Duodenal mucosa (tissue), 2 donors: ENCODE results near the gene ANP32A.
A peak's percentile ranks its signal among the peaks of the same experiment; 100 is the strongest.

ENCODE experiments used
- H3K27ac ChIP-seq: one replicate; pipeline ENCODE4 v1.7.0; 2013; ENCODE audit warnings: low read depth, low read length
- H3K27me3 ChIP-seq, 2 donors: one replicate each; pipeline ENCODE4 v1.7.0; 2013; ENCODE audit warnings: low read length in 2 of 2, control low read depth in 1 of 2; ENCODE audit not compliant: insufficient read depth in 2 of 2, control insufficient read depth in 1 of 2
- H3K36me3 ChIP-seq, 2 donors: one replicate each; pipeline ENCODE4 v1.7.0; 2013; ENCODE audit warnings: low read length in 2 of 2, control low read depth in 1 of 2; ENCODE audit not compliant: insufficient read depth in 2 of 2, control insufficient read depth in 1 of 2
- H3K4me1 ChIP-seq, 2 donors: one replicate each; pipeline ENCODE4 v1.7.0; 2013; ENCODE audit warnings: low read length in 2 of 2, control low read depth in 1 of 2; ENCODE audit not compliant: insufficient read depth in 2 of 2, control insufficient read depth in 1 of 2
- H3K4me3 ChIP-seq, 2 donors: one replicate each; pipeline ENCODE4 v1.7.0; 2013; ENCODE audit warnings: low read length in 2 of 2, low read depth in 1 of 2
- H3K9ac ChIP-seq, 2 donors: one replicate each; pipeline ENCODE4 v1.7.0; 2013; ENCODE audit warnings: low read length in 2 of 2, low read depth in 1 of 2
- H3K9me3 ChIP-seq, 2 donors: one replicate each; pipeline ENCODE4 v1.7.0; 2013; ENCODE audit warnings: low read length in 2 of 2, control low read depth in 1 of 2; ENCODE audit not compliant: control insufficient read depth in 1 of 2

Gene ANP32A

GRCh38 chr15:68812597-68813431 is 7.9 kb downstream of the ANP32A start:
- Histone ChIP-seq H3K27ac (no peak overlapping the region), H3K4me1 (peaks cover 25 to 27% of the 10 kb centered on the region in 2 donors), H3K4me3 (no peak overlapping the region), H3K9ac (peak overlapping the region in 1 of 2 donors; percentile 1), H3K27me3 (no peaks in the 10 kb centered on the region), H3K9me3 (no peaks in the 10 kb centered on the region), H3K36me3 (no peaks in the 10 kb centered on the region)

GRCh38 chr15:68812069-68812468 is 8.6 kb downstream of the ANP32A start:
- H3K27me3 ChIP-seq: no peaks in the 10 kb centered on the region
- no peak overlapping the region for H3K9ac ChIP-seq
- H3K36me3 ChIP-seq: peaks cover 0 to under 1% of the 10 kb centered on the region in 2 donors
- no peaks in the 10 kb centered on the region for H3K9me3 ChIP-seq
- no peak overlapping the region for H3K4me3 ChIP-seq
- no peak overlapping the region for H3K27ac ChIP-seq
- H3K4me1 ChIP-seq: peaks cover 25 to 26% of the 10 kb centered on the region in 2 donors

GRCh38 chr15:68809517-68809916 is 11.2 kb downstream of the ANP32A start:
- no peak overlapping the region for H3K27ac ChIP-seq
- no peaks in the 10 kb centered on the region for H3K27me3 ChIP-seq
- no peaks in the 10 kb centered on the region for H3K9me3 ChIP-seq
- peaks cover 8 to 10% of the 10 kb centered on the region in 2 donors for H3K4me1 ChIP-seq
- H3K9ac ChIP-seq: no peak overlapping the region
- peaks cover 4 to 5% of the 10 kb centered on the region in 2 donors for H3K36me3 ChIP-seq
- no peak overlapping the region for H3K4me3 ChIP-seq

- no peaks in the 10 kb centered on the region for H3K27me3 ChIP-seq
- no peaks in the 10 kb centered on the region for H3K9me3 ChIP-seq
- H3K27ac ChIP-seq: no peak overlapping the region
- peaks cover 8 to 10% of the 10 kb centered on the region in 2 donors for H3K4me1 ChIP-seq
- no peak overlapping the region for H3K4me3 ChIP-seq
- peaks cover 4 to 5% of the 10 kb centered on the region in 2 donors for H3K36me3 ChIP-seq
- H3K9ac ChIP-seq: no peak overlapping the region
These were observed 11.9 kb downstream of the ANP32A start for GRCh38 chr15:68808770-68809169.

- Histone ChIP-seq H3K4me1 (peaks cover 3 to 5% of the 10 kb centered on the region in 2 donors), H3K36me3 (peaks cover 4 to 5% of the 10 kb centered on the region in 2 donors), H3K27me3 (no peaks in the 10 kb centered on the region), H3K9me3 (no peaks in the 10 kb centered on the region), H3K9ac (no peak overlapping the region), H3K27ac (no peak overlapping the region), H3K4me3 (no peak overlapping the region)
These were observed 12.6 kb downstream of the ANP32A start for GRCh38 chr15:68808091-68808490.

GRCh38 chr15:68807249-68807648 is 13.4 kb downstream of the ANP32A start:
- Histone ChIP-seq H3K4me3 (no peak overlapping the region), H3K9ac (no peak overlapping the region), H3K9me3 (no peaks in the 10 kb centered on the region), H3K4me1 (peaks cover 0 to 3% of the 10 kb centered on the region in 2 donors), H3K27ac (no peak overlapping the region), H3K27me3 (no peaks in the 10 kb centered on the region), H3K36me3 (peaks cover 4 to 5% of the 10 kb centered on the region in 2 donors)

- no peaks in the 10 kb centered on the region for H3K9me3 ChIP-seq
- peaks cover 0 to 3% of the 10 kb centered on the region in 2 donors for H3K4me1 ChIP-seq
- H3K9ac ChIP-seq: no peak overlapping the region
- H3K27me3 ChIP-seq: no peaks in the 10 kb centered on the region
- no peak overlapping the region for H3K4me3 ChIP-seq
- peaks cover 4 to 5% of the 10 kb centered on the region in 2 donors for H3K36me3 ChIP-seq
- no peak overlapping the region for H3K27ac ChIP-seq
These were observed 14.3 kb downstream of the ANP32A start for GRCh38 chr15:68806220-68807060.

GRCh38 chr15:68802373-68802772 is 18.3 kb downstream of the ANP32A start:
- peaks cover 6 to 12% of the 10 kb centered on the region in 2 donors for H3K4me1 ChIP-seq
- H3K27me3 ChIP-seq: no peaks in the 10 kb centered on the region
- no peak overlapping the region for H3K9ac ChIP-seq
- H3K36me3 ChIP-seq: peaks cover 4 to 5% of the 10 kb centered on the region in 2 donors
- H3K4me3 ChIP-seq: no peak overlapping the region
- no peak overlapping the region for H3K27ac ChIP-seq
- H3K9me3 ChIP-seq: no peaks in the 10 kb centered on the region

GRCh38 chr15:68801572-68802148 is 19.0 kb downstream of the ANP32A start:
- Histone ChIP-seq H3K9me3 (no peaks in the 10 kb centered on the region), H3K9ac (no peak overlapping the region), H3K27me3 (no peaks in the 10 kb centered on the region), H3K4me3 (no peak overlapping the region), H3K36me3 (peaks cover under 1 to 4% of the 10 kb centered on the region in 2 donors), H3K4me1 (peaks cover 9 to 17% of the 10 kb centered on the region in 2 donors), H3K27ac (no peak overlapping the region)

GRCh38 chr15:68800875-68801274 is 19.8 kb downstream of the ANP32A start:
- Histone ChIP-seq H3K36me3 (peaks cover 0 to 1% of the 10 kb centered on the region in 2 donors), H3K27ac (no peak overlapping the region), H3K4me1 (peaks cover 13 to 22% of the 10 kb centered on the region in 2 donors), H3K9me3 (no peaks in the 10 kb centered on the region), H3K9ac (no peak overlapping the region), H3K27me3 (no peaks in the 10 kb centered on the region), H3K4me3 (no peak overlapping the region)
